HL-60 (cell line): ENCODE results near the gene PNPO.
"Not testable (repeated sequence)": the region's sequence is repeated elsewhere in the genome, so short reads cannot be mapped to it uniquely, and the experiment has no call there.

Experiments used
- DNase-seq, 2 experiments: peaks; one replicate each; pipeline ENCODE4 v3.0.0-alpha.2; 2010 to 2020; ENCODE audit warnings: low read depth in 1 of 2, low spot score in 1 of 2
- H3K27ac ChIP-seq: fragments of 250-450 bp; sonication (Bioruptor Pico); replicated peaks from 2 replicates; pipeline ENCODE4 v1.5.1; 2020; ENCODE audit warnings: mild to moderate bottlenecking, moderate library complexity
- H3K27me3 ChIP-seq: fragments of 250-450 bp; sonication (Bioruptor Pico); 2 replicates; pipeline ENCODE4 v1.5.1; 2021; ENCODE audit warnings: mild to moderate bottlenecking, moderate library complexity; ENCODE audit not compliant: insufficient read depth, poor library complexity, severe bottlenecking
- H3K4me3 ChIP-seq: replicated peaks from 2 replicates; pipeline ENCODE4 v1.5.1; 2011; ENCODE audit warnings: mild to moderate bottlenecking, control low read depth, low read length; ENCODE audit not compliant: insufficient read depth
- GABPA ChIP-seq: IDR thresholded peaks from 2 replicates; pipeline ENCODE4 v1.6.1; 2012; ENCODE audit warnings: low read depth
- POLR2AphosphoS5 ChIP-seq: IDR thresholded peaks from 2 replicates; pipeline ENCODE4 v1.6.1; 2012; ENCODE audit warnings: low read depth
- SPI1 ChIP-seq: IDR thresholded peaks from 2 replicates; pipeline ENCODE4 v1.6.1; 2012; ENCODE audit warnings: low read depth, mild to moderate bottlenecking, borderline replicate concordance
- TF ChIP-seq, protein P1 (sequence below): IDR thresholded peaks from one replicate; pipeline ENCODE4 v1.5.1; 2011; ENCODE audit warnings: low read length, control low read depth, inconsistent platforms; ENCODE audit not compliant: insufficient read depth
- TF ChIP-seq, protein P2 (sequence below): IDR thresholded peaks from 2 replicates; pipeline ENCODE4 v1.6.1; 2012; ENCODE audit warnings: low read depth; ENCODE audit not compliant: insufficient replicate concordance

PNPO gene

DNA sequence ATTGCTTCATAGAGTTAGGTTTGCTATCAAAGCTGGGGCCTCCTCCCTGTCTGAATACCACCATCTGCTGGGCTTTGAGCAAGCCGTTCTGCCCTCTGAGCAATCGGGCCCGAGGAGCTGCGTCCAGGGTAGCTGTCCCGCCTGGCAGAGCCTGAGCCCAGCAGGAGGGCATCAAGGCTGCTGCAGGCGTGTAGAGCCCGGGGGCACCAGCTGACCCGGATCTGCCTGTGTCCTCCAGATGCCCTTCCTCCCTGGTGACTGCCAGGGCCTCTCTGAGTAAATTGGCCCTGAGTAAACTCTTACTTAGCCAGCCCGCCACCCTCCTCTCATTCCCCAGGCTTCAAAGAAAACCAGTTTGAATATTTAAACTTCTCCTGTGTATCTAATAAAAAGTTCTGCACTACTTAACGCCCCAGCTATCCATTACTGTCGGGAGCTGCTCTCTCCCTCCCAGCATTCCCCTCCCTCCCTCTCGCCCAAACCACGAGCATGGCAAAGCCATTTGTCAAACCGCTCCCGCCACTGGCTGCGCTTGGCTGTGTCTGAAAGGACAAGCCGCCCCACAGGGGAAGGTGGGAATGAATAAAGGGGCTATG is 46.0 kb downstream of the PNPO start:
- Histone ChIP-seq H3K4me3 (no peak overlapping the region), H3K27ac (no peak overlapping the region), H3K27me3 (no peaks in the 10 kb centered on the region)
- TF ChIP-seq SPI1 (no peak), POLR2AphosphoS5 (no peak), GABPA (no peak)
- TF ChIP-seq, protein P1, sequence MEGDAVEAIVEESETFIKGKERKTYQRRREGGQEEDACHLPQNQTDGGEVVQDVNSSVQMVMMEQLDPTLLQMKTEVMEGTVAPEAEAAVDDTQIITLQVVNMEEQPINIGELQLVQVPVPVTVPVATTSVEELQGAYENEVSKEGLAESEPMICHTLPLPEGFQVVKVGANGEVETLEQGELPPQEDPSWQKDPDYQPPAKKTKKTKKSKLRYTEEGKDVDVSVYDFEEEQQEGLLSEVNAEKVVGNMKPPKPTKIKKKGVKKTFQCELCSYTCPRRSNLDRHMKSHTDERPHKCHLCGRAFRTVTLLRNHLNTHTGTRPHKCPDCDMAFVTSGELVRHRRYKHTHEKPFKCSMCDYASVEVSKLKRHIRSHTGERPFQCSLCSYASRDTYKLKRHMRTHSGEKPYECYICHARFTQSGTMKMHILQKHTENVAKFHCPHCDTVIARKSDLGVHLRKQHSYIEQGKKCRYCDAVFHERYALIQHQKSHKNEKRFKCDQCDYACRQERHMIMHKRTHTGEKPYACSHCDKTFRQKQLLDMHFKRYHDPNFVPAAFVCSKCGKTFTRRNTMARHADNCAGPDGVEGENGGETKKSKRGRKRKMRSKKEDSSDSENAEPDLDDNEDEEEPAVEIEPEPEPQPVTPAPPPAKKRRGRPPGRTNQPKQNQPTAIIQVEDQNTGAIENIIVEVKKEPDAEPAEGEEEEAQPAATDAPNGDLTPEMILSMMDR: no peak
- TF ChIP-seq, protein P2, sequence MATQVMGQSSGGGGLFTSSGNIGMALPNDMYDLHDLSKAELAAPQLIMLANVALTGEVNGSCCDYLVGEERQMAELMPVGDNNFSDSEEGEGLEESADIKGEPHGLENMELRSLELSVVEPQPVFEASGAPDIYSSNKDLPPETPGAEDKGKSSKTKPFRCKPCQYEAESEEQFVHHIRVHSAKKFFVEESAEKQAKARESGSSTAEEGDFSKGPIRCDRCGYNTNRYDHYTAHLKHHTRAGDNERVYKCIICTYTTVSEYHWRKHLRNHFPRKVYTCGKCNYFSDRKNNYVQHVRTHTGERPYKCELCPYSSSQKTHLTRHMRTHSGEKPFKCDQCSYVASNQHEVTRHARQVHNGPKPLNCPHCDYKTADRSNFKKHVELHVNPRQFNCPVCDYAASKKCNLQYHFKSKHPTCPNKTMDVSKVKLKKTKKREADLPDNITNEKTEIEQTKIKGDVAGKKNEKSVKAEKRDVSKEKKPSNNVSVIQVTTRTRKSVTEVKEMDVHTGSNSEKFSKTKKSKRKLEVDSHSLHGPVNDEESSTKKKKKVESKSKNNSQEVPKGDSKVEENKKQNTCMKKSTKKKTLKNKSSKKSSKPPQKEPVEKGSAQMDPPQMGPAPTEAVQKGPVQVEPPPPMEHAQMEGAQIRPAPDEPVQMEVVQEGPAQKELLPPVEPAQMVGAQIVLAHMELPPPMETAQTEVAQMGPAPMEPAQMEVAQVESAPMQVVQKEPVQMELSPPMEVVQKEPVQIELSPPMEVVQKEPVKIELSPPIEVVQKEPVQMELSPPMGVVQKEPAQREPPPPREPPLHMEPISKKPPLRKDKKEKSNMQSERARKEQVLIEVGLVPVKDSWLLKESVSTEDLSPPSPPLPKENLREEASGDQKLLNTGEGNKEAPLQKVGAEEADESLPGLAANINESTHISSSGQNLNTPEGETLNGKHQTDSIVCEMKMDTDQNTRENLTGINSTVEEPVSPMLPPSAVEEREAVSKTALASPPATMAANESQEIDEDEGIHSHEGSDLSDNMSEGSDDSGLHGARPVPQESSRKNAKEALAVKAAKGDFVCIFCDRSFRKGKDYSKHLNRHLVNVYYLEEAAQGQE: no peak
- DNase-seq: no peak

DNA sequence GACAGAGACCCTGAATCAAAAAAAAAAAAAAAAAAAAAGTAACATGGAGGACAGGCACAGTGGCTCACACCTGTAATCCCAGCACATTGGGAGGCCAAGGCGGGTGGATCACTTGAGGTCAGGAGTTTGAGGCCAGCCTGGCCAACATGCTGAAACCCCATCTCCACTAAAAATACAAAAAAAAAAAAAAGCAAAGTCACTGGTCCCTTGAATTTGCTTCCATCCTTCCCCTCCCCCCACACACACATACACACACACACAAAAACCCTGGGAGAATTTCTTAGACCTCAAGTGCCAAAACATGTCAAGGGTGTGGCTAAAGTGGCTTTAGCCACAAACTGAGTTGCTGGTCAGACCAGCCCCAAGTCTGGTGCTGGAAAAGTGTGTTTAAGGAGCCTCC is 47.1 kb downstream of the PNPO start:
- H3K4me3 ChIP-seq, H3K27ac ChIP-seq, H3K27me3 ChIP-seq, DNase-seq: not testable (repeated sequence)

DNA sequence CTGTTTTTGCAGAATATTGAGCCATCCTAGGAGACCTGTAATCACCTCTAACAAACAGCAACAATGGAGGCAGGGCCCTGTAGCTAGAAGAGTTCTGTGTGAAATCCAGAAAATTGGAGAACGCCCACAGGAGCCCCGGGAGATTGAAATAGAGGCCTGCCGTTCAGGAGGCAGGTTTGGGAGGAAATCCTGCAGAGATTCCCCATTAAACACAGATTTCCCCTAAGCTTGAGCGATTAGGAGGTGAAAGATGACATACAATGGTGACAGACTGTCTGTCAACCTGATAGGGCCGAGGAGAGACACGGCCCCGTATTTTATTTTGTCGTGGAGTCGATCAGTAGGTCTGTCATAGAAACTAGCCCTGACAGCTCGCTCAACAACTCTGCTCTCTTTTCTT is 47.8 kb downstream of the PNPO start:
- H3K27me3 ChIP-seq: no peaks in the 10 kb centered on the region
- DNase-seq: no peak
- no peak overlapping the region for H3K4me3 ChIP-seq
- TF ChIP-seq POLR2AphosphoS5: no peak
- no peak for TF ChIP-seq GABPA
- TF ChIP-seq, protein P2: no peak
- TF ChIP-seq, protein P1: no peak
- TF ChIP-seq SPI1: no peak
- H3K27ac ChIP-seq: no peak overlapping the region

DNA sequence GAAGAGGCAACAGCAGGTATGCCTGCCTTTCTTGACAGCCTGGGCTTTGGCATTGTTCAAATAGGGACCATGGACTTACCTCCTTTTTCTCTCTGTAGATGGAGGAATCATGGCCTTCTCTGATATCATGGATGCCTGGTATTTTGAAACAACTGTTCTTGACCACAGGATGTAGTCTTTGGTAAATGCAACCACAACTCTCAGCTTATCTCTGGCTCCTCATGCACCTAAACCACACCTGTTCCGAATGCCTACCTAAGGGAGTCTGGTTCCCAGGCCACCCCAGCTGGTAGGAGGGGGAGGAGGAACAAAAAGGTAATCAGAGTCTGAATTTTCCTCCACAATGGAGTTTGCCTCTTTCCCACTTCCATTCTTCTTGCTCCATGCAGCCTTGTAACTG is 48.3 kb downstream of the PNPO start:
- TF ChIP-seq POLR2AphosphoS5 (0 out of 2 replicates have a peak, but pooled peaks have one; percentile 21), SPI1 (no peak)
- no peak for DNase-seq
- H3K4me3 ChIP-seq: no peak overlapping the region
- H3K27ac ChIP-seq: no peak overlapping the region
- H3K27me3 ChIP-seq: no peaks in the 10 kb centered on the region
